ENCODE data around the gene EYS. TPM values are rescaled to one million over a fixed set of nuclear protein-coding genes. Genes with fewer than 3 reads are reported as not detected.
"Not testable (repeated sequence)": the region's sequence is repeated elsewhere in the genome, so short reads cannot be mapped to it uniquely, and the experiment has no call there.

Gene EYS
- total and polyA plus RNA-seq, 4 donors = 0.53 to 4.5 (median 2.4) TPM

DNA sequence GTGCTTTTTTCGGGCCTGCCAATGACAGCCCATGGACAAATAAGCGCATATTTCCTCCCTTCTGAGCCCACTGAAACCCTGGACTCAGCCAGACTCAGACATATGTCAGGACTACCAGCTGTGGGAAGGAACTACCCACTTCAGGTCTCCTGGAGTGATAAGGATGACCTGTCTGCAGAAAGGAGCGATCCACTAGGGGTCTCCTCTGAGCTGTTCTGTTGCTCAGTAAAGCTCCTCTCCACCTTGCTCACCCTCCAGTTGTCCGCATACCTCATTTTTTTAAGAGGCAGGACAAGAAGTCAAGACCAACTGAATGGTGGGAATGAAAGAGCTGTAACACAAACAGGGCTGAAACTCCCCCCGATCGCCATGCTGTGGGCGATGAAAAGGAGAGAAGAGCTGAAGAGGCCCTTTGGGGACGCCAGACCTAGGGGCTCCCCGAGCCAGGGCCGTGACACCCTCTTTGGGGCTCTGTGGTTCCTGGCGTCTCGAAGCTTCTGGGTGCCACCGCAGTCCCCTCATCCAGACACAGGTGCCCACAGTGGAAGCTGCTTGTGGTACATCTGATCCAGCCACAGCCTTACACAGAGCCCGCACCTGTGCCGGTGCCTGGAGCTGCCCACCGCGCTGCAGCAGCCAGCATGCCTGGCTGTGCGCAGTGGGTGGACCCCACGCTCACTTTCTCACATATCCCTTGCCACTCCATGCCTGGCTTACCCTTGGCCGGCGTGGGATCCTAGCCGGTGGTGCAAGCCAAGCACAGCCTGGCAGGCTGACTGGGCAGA lies 68.8 kb downstream of the EYS start:
- Histone ChIP-seq H3K27me3 (ENCODE audit: control insufficient read depth, insufficient read depth, low read length) (no peaks in the 10 kb centered on the region), H3K27ac (ENCODE audit: low read depth, low read length) (no peak overlapping the region), H3K4me3 (ENCODE audit: low read depth, low read length) (no peak overlapping the region), H3K4me1 (ENCODE audit: control insufficient read depth, insufficient read depth, low read length) (no peaks in the 10 kb centered on the region), H3K36me3 (ENCODE audit: control insufficient read depth, insufficient read depth, low read length) (no peaks in the 10 kb centered on the region), H3K9me3 (ENCODE audit: control insufficient read depth, insufficient read depth, low read length) (no peaks in the 10 kb centered on the region)
- WGBS (ENCODE audit: insufficient coverage) = 95% methylated on average over 20 of the region's 22 CpGs
- no peak for DNase-seq (ENCODE audit: low read depth in 4 of 6, low spot score in 6 of 6)

GRCh38 chr6:65637289-65638046 lies 69.6 kb downstream of the EYS start:
- WGBS (ENCODE audit: insufficient coverage) = 79% methylated on average over 8 of the region's 12 CpGs
- Histone ChIP-seq H3K27ac (ENCODE audit: low read depth, low read length) (no peak overlapping the region), H3K4me3 (ENCODE audit: low read depth, low read length) (no peak overlapping the region), H3K27me3 (ENCODE audit: control insufficient read depth, insufficient read depth, low read length) (no peaks in the 10 kb centered on the region), H3K9me3 (ENCODE audit: control insufficient read depth, insufficient read depth, low read length) (no peaks in the 10 kb centered on the region), H3K36me3 (ENCODE audit: control insufficient read depth, insufficient read depth, low read length) (no peaks in the 10 kb centered on the region), H3K4me1 (ENCODE audit: control insufficient read depth, insufficient read depth, low read length) (no peaks in the 10 kb centered on the region)
- DNase-seq (ENCODE audit: low read depth in 4 of 6, low spot score in 6 of 6) = no peak

DNA sequence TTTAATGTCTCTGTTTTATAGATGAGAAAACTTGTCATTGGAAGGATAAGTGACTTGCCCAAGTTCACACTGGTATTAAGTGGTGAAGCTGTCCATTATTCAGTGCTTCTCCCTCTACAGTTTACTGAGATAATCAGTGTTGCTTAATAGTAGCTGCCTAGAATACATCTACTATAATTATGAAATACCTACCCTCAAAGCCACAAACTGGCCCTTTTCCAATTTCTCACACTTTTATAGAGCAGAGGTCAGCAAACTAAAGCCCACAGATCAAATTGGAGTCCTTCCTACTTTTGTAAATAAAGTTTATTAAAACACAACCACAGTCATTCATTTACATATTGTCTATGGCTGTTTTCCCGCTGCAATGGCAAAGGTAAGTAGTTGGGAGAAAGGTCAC lies 73.5 kb downstream of the EYS start:
- WGBS (ENCODE audit: insufficient coverage) = no CpG with 5 or more reads among the region's 1 CpG
- DNase-seq (ENCODE audit: low read depth in 4 of 6, low spot score in 6 of 6) = no peak
- Histone ChIP-seq H3K4me1 (ENCODE audit: control insufficient read depth, insufficient read depth, low read length) (no peaks in the 10 kb centered on the region), H3K9me3 (ENCODE audit: control insufficient read depth, insufficient read depth, low read length) (no peaks in the 10 kb centered on the region), H3K27me3 (ENCODE audit: control insufficient read depth, insufficient read depth, low read length) (no peaks in the 10 kb centered on the region), H3K36me3 (ENCODE audit: control insufficient read depth, insufficient read depth, low read length) (no peaks in the 10 kb centered on the region), H3K27ac (ENCODE audit: low read depth, low read length) (no peak overlapping the region), H3K4me3 (ENCODE audit: low read depth, low read length) (no peak overlapping the region)

- Histone ChIP-seq H3K4me1 (ENCODE audit: control insufficient read depth, insufficient read depth, low read length) (no peaks in the 10 kb centered on the region), H3K36me3 (ENCODE audit: control insufficient read depth, insufficient read depth, low read length) (no peaks in the 10 kb centered on the region), H3K27me3 (ENCODE audit: control insufficient read depth, insufficient read depth, low read length) (no peaks in the 10 kb centered on the region), H3K9me3 (ENCODE audit: control insufficient read depth, insufficient read depth, low read length) (no peaks in the 10 kb centered on the region), H3K27ac (ENCODE audit: low read depth, low read length) (no peak overlapping the region), H3K4me3 (ENCODE audit: low read depth, low read length) (no peak overlapping the region)
- DNase-seq (ENCODE audit: low read depth in 4 of 6, low spot score in 6 of 6) = no peak
- WGBS (ENCODE audit: insufficient coverage) = 100% methylated on average over 1 of the region's 2 CpGs
Observed at GRCh38 chr6:65631711-65632110, 75.3 kb downstream of the EYS start.

DNA sequence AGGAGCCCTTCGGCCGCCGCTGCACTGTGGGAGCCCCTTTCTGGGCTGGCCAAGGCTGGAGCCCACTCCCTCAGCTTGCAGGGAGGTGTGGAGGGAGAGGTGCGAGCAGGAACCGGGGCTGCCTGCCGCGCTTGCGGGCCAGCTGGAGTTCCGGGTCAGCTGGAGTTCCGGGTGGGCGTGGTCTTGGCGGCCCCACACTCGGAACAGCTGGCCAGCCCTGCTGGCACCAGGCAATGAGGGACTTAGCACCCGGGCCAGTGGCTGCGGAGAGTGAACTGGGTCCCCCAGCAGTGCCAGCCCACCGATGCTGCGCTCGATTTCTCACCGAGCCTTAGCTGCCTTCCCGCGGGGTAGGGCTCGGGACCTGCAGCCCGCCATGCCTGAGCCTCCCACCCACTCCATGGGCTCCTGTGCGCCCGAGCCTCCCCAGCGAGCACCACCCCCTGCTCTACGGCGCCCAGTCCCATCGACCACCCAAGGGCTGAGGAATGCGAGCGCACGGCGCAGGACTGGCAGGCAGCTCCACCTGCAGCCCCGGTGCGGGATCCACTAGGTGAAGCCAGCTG lies 79.5 kb downstream of the EYS start:
- not testable (repeated sequence) for H3K4me1 ChIP-seq (ENCODE audit: control insufficient read depth, insufficient read depth, low read length); H3K27ac ChIP-seq (ENCODE audit: low read depth, low read length); H3K9me3 ChIP-seq (ENCODE audit: control insufficient read depth, insufficient read depth, low read length); DNase-seq (ENCODE audit: low read depth in 4 of 6, low spot score in 6 of 6); H3K27me3 ChIP-seq (ENCODE audit: control insufficient read depth, insufficient read depth, low read length); H3K36me3 ChIP-seq (ENCODE audit: control insufficient read depth, insufficient read depth, low read length); H3K4me3 ChIP-seq (ENCODE audit: low read depth, low read length)
- WGBS (ENCODE audit: insufficient coverage) = 95% methylated on average over 21 of the region's 35 CpGs

- no peak for DNase-seq (ENCODE audit: low read depth in 4 of 6, low spot score in 6 of 6)
- Histone ChIP-seq H3K36me3 (ENCODE audit: control insufficient read depth, insufficient read depth, low read length) (no peaks in the 10 kb centered on the region), H3K27me3 (ENCODE audit: control insufficient read depth, insufficient read depth, low read length) (no peaks in the 10 kb centered on the region), H3K27ac (ENCODE audit: low read depth, low read length) (no peak overlapping the region), H3K4me1 (ENCODE audit: control insufficient read depth, insufficient read depth, low read length) (no peaks in the 10 kb centered on the region), H3K4me3 (ENCODE audit: low read depth, low read length) (no peak overlapping the region), H3K9me3 (ENCODE audit: control insufficient read depth, insufficient read depth, low read length) (no peaks in the 10 kb centered on the region)
- 93% methylated on average over 4 of the region's 5 CpGs for WGBS (ENCODE audit: insufficient coverage)
Observed at GRCh38 chr6:65627015-65627414, 80.0 kb downstream of the EYS start.

DNA sequence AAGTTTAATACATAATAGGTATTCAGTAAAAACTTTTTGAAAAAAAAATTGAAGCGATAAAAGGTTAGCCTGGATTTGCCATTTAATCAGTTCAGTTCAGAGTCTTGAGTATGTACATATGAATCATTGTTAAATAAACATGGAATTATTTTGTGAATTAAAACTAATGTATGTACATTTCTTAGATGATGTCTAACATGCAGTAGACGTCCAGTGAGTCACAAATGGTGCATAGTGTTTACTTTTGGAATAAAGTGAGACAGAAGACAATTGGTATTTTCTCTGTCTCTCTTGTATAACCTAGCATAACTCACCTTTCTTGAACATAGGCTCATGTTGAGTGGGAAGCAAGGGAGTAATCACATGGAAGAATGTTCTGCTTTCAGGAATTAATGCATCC lies 83.5 kb downstream of the EYS start:
- Histone ChIP-seq H3K9me3 (ENCODE audit: control insufficient read depth, insufficient read depth, low read length) (no peaks in the 10 kb centered on the region), H3K27me3 (ENCODE audit: control insufficient read depth, insufficient read depth, low read length) (no peaks in the 10 kb centered on the region), H3K27ac (ENCODE audit: low read depth, low read length) (no peak overlapping the region), H3K4me3 (ENCODE audit: low read depth, low read length) (no peak overlapping the region), H3K36me3 (ENCODE audit: control insufficient read depth, insufficient read depth, low read length) (no peaks in the 10 kb centered on the region), H3K4me1 (ENCODE audit: control insufficient read depth, insufficient read depth, low read length) (no peaks in the 10 kb centered on the region)
- no CpG with 5 or more reads among the region's 2 CpGs for WGBS (ENCODE audit: insufficient coverage)
- no peak for DNase-seq (ENCODE audit: low read depth in 4 of 6, low spot score in 6 of 6)

DNA sequence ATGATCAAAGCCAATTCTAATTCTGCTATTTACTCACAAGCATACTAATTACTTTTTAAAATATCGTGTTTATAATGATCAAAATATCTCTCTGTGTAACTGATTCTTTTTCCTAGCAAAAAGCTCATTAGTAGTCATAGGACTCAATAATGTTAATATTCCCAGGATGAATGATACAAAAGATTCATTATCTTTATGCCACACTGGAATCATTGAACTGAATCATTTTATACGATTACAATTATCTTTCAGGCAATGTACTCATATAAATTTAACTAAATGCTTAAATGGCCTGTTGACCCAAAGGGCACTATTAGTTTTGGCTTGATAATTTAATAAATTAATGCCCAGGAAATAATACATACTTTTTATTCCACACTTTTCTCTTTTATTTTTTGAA lies 96.3 kb downstream of the EYS start:
- peak in 1 of 6 donors; percentile 55 for DNase-seq (ENCODE audit: low read depth in 4 of 6, low spot score in 6 of 6)

GRCh38 chr6:65595540-65595939 lies 111.5 kb downstream of the EYS start:
- H3K4me3 ChIP-seq (ENCODE audit: low read depth, low read length) = no peak overlapping the region
- no CpG with 5 or more reads among the region's 4 CpGs for WGBS (ENCODE audit: insufficient coverage)

More for the DNA sequence above, 96.3 kb downstream of the EYS start:
- no peaks in the 10 kb centered on the region for H3K4me1 ChIP-seq (ENCODE audit: control insufficient read depth, insufficient read depth, low read length)
- no CpG with 5 or more reads among the region's 2 CpGs for WGBS (ENCODE audit: insufficient coverage)
- no peak overlapping the region for H3K27ac ChIP-seq (ENCODE audit: low read depth, low read length)
- H3K4me3 ChIP-seq (ENCODE audit: low read depth, low read length) = no peak overlapping the region
- no peaks in the 10 kb centered on the region for H3K27me3 ChIP-seq (ENCODE audit: control insufficient read depth, insufficient read depth, low read length)
- no peaks in the 10 kb centered on the region for H3K9me3 ChIP-seq (ENCODE audit: control insufficient read depth, insufficient read depth, low read length)
- H3K36me3 ChIP-seq (ENCODE audit: control insufficient read depth, insufficient read depth, low read length) = no peaks in the 10 kb centered on the region

More at GRCh38 chr6:65595540-65595939, 111.5 kb downstream of the EYS start:
- DNase-seq (ENCODE audit: low read depth in 4 of 6, low spot score in 6 of 6) = no peak
- no peaks in the 10 kb centered on the region for H3K27me3 ChIP-seq (ENCODE audit: control insufficient read depth, insufficient read depth, low read length)
- no peaks in the 10 kb centered on the region for H3K4me1 ChIP-seq (ENCODE audit: control insufficient read depth, insufficient read depth, low read length)
- H3K27ac ChIP-seq (ENCODE audit: low read depth, low read length) = no peak overlapping the region
- peaks cover 1% of the 10 kb centered on the region for H3K9me3 ChIP-seq (ENCODE audit: control insufficient read depth, insufficient read depth, low read length)
- H3K36me3 ChIP-seq (ENCODE audit: control insufficient read depth, insufficient read depth, low read length) = no peaks in the 10 kb centered on the region

Data from spinal cord (tissue), 10 donors.